Activated naive CD8-positive, alpha-beta T cell treated with anti-CD3 and anti-CD28 coated beads, Interleukin-2, amount 50 U/mL, for 24 hours (primary cell): ENCODE data around the gene GALR2.
"Not testable (repeated sequence)": the region's sequence is repeated elsewhere in the genome, so short reads cannot be mapped to it uniquely, and the experiment has no call there.

Experiments
- ATAC-seq: fragments of 150-1000 bp; cut with Tn5 transposase; one replicate; pipeline ENCODE4 v1.10.0; 2021
- DNase-seq: peaks from one replicate; pipeline ENCODE4 v3.0.0; 2021
- H3K27ac Mint-ChIP-seq: one replicate; pipeline ENCODE4 v1.8.0; 2021; ENCODE audit warnings: mild to moderate bottlenecking, mixed read lengths
- H3K27me3 Mint-ChIP-seq: one replicate; pipeline ENCODE4 v1.8.0; 2021; ENCODE audit warnings: mixed read lengths
- H3K36me3 Mint-ChIP-seq: one replicate; pipeline ENCODE4 v1.8.0; 2021; ENCODE audit warnings: low read depth, mixed read lengths
- H3K4me1 Mint-ChIP-seq: one replicate; pipeline ENCODE4 v1.8.0; 2021; ENCODE audit warnings: mixed read lengths
- H3K4me3 Mint-ChIP-seq: one replicate; pipeline ENCODE4 v1.8.0; 2021; ENCODE audit warnings: mild to moderate bottlenecking, moderate library complexity, mixed read lengths
- H3K9me3 Mint-ChIP-seq: one replicate; pipeline ENCODE4 v1.8.0; 2021; ENCODE audit warnings: mixed read lengths

Gene GALR2

GRCh38 chr17:76065775-76066174, 8.8 kb upstream of the GALR2 start:
- no peak for DNase-seq
- Mint-ChIP-seq H3K27ac (peak overlapping the region; percentile 52), H3K4me1 (peaks cover 32% of the 10 kb centered on the region), H3K9me3 (no peaks in the 10 kb centered on the region), H3K4me3 (no peak overlapping the region), H3K36me3 (peaks cover 63% of the 10 kb centered on the region), H3K27me3 (no peaks in the 10 kb centered on the region)
- no peak for ATAC-seq

GRCh38 chr17:76071531-76072147, 2.9 kb upstream of the GALR2 start:
- DNase-seq (peak; percentile 46), ATAC-seq (peak; percentile 72)
- Mint-ChIP-seq H3K36me3 (peaks cover 26% of the 10 kb centered on the region), H3K4me1 (peaks cover 44% of the 10 kb centered on the region), H3K27ac (peak overlapping the region; percentile 98), H3K4me3 (peak overlapping the region; percentile 91), H3K9me3 (no peaks in the 10 kb centered on the region), H3K27me3 (peaks cover 27% of the 10 kb centered on the region)

GRCh38 chr17:76072148-76072858, 2.3 kb upstream of the GALR2 start, which contains the start of gene SRP68:
Gene SRP68 (minus strand): TSS chr17:76072517. CDS start chr17:76072491, 26 bp downstream.
- peak within 1 kb of the TSS; percentile 98 for H3K27ac Mint-ChIP-seq
- H3K4me3 Mint-ChIP-seq = peak within 1 kb of the TSS; percentile 91
- H3K4me1 Mint-ChIP-seq = peaks cover 48% of the 10 kb centered on the region

GRCh38 chr17:76075364-76076145, 974 bp downstream of the GALR2 start:
- DNase-seq (peak; percentile 16), ATAC-seq (no peak)
- no peak overlapping the region for H3K27ac Mint-ChIP-seq
- peaks cover 48% of the 10 kb centered on the region for H3K4me1 Mint-ChIP-seq
- H3K36me3 Mint-ChIP-seq = peaks cover 3% of the 10 kb centered on the region
- peaks cover 54% of the 10 kb centered on the region for H3K27me3 Mint-ChIP-seq
- no peaks in the 10 kb centered on the region for H3K9me3 Mint-ChIP-seq
- H3K4me3 Mint-ChIP-seq = peak overlapping the region; percentile 53

More at GRCh38 chr17:76072148-76072858, 2.3 kb upstream of the GALR2 start, which contains the start of gene SRP68:
- peaks cover 20% of the 10 kb centered on the region for H3K36me3 Mint-ChIP-seq
- peaks cover 34% of the 10 kb centered on the region for H3K27me3 Mint-ChIP-seq
- H3K9me3 Mint-ChIP-seq = no peaks in the 10 kb centered on the region
- ATAC-seq = peak; percentile 89
- peak; percentile 85 for DNase-seq

GRCh38 chr17:76076146-76076764, 1.7 kb downstream of the GALR2 start:
- Mint-ChIP-seq H3K27ac (no peak overlapping the region), H3K36me3 (peaks cover 3% of the 10 kb centered on the region), H3K9me3 (no peaks in the 10 kb centered on the region), H3K4me1 (peaks cover 42% of the 10 kb centered on the region), H3K4me3 (peak overlapping the region; percentile 67), H3K27me3 (peaks cover 54% of the 10 kb centered on the region)
- DNase-seq = no peak
- ATAC-seq = no peak

GRCh38 chr17:76076765-76077583, 2.4 kb downstream of the GALR2 start:
- Mint-ChIP-seq H3K27ac (no peak overlapping the region), H3K4me1 (peaks cover 35% of the 10 kb centered on the region), H3K27me3 (peaks cover 54% of the 10 kb centered on the region), H3K36me3 (no peaks in the 10 kb centered on the region), H3K4me3 (peak overlapping the region; percentile 67), H3K9me3 (no peaks in the 10 kb centered on the region)
- no peak for ATAC-seq
- peak; percentile 41 for DNase-seq

- H3K9me3 Mint-ChIP-seq = no peaks in the 10 kb centered on the region
- H3K4me1 Mint-ChIP-seq = peaks cover 35% of the 10 kb centered on the region
- no peak for ATAC-seq
- H3K27ac Mint-ChIP-seq = no peak overlapping the region
- H3K4me3 Mint-ChIP-seq = no peak overlapping the region
- H3K36me3 Mint-ChIP-seq = no peaks in the 10 kb centered on the region
- no peak for DNase-seq
- H3K27me3 Mint-ChIP-seq = peaks cover 54% of the 10 kb centered on the region
These were observed 3.1 kb downstream of the GALR2 start for GRCh38 chr17:76077584-76078110.

GRCh38 chr17:76078370-76078769, 3.8 kb downstream of the GALR2 start:
- Mint-ChIP-seq H3K4me1 (peaks cover 35% of the 10 kb centered on the region), H3K27me3 (peaks cover 54% of the 10 kb centered on the region)
- DNase-seq, H3K36me3 Mint-ChIP-seq, H3K27ac Mint-ChIP-seq, H3K9me3 Mint-ChIP-seq, ATAC-seq, H3K4me3 Mint-ChIP-seq: not testable (repeated sequence)

- no peaks in the 10 kb centered on the region for H3K9me3 Mint-ChIP-seq
- no peak within 1 kb of the TSS for H3K4me3 Mint-ChIP-seq
- ATAC-seq = no peak
- DNase-seq = no peak
- no peak within 1 kb of the TSS for H3K27ac Mint-ChIP-seq
- no peaks in the 10 kb centered on the region for H3K36me3 Mint-ChIP-seq
- H3K4me1 Mint-ChIP-seq = peaks cover 31% of the 10 kb centered on the region
- peaks cover 49% of the 10 kb centered on the region for H3K27me3 Mint-ChIP-seq
These were observed 4.4 kb downstream of the GALR2 start, which contains the start of gene ZACN for GRCh38 chr17:76078860-76079534. Gene ZACN (plus strand): TSS chr17:76079182. CDS start chr17:76079265, 83 bp downstream.

GRCh38 chr17:76079535-76079955, 5.0 kb downstream of the GALR2 start:
- peak; percentile 6 for ATAC-seq
- Mint-ChIP-seq H3K27ac (no peak overlapping the region), H3K27me3 (peaks cover 47% of the 10 kb centered on the region), H3K4me3 (no peak overlapping the region), H3K36me3 (peaks cover 4% of the 10 kb centered on the region), H3K9me3 (no peaks in the 10 kb centered on the region), H3K4me1 (peaks cover 31% of the 10 kb centered on the region)
- DNase-seq = no peak

GRCh38 chr17:76079956-76080767, 5.6 kb downstream of the GALR2 start:
- no peak overlapping the region for H3K27ac Mint-ChIP-seq
- H3K36me3 Mint-ChIP-seq = peaks cover 7% of the 10 kb centered on the region
- no peak overlapping the region for H3K4me3 Mint-ChIP-seq
- no peaks in the 10 kb centered on the region for H3K9me3 Mint-ChIP-seq
- peaks cover 42% of the 10 kb centered on the region for H3K27me3 Mint-ChIP-seq
- DNase-seq (no peak), ATAC-seq (peak; percentile 10)
- H3K4me1 Mint-ChIP-seq = peaks cover 27% of the 10 kb centered on the region

GRCh38 chr17:76080768-76081287, 6.2 kb downstream of the GALR2 start:
- H3K36me3 Mint-ChIP-seq = peaks cover 7% of the 10 kb centered on the region
- no peak overlapping the region for H3K4me3 Mint-ChIP-seq
- H3K4me1 Mint-ChIP-seq = peaks cover 22% of the 10 kb centered on the region
- DNase-seq (no peak), ATAC-seq (no peak)
- no peak overlapping the region for H3K27ac Mint-ChIP-seq
- no peaks in the 10 kb centered on the region for H3K9me3 Mint-ChIP-seq
- H3K27me3 Mint-ChIP-seq = peaks cover 35% of the 10 kb centered on the region
